Vagina (tissue), 2 donors: ENCODE data around the gene NFIX.
A peak's percentile ranks its signal among the peaks of the same experiment; 100 is the strongest.

Source experiments
- CTCF ChIP-seq, 3 experiments: fragments of 450-650 bp in 2 of 3; fragments of 200-600 bp in 1 of 3; sonication (generic) in 1 of 3; IDR thresholded peaks; one replicate each; pipeline ENCODE4 v1.5.1; 2017 to 2019; ENCODE audit warnings: antibody characterized with exemption in 3 of 3, mild to moderate bottlenecking in 2 of 3, moderate library complexity in 2 of 3
- POLR2AphosphoS5 ChIP-seq, 2 donors: sonication (generic); formaldehyde crosslinking; IDR thresholded peaks; one replicate each; pipeline ENCODE4 v1.9.0; 2017; ENCODE audit warnings: antibody characterized with exemption in 2 of 2, mild to moderate bottlenecking in 2 of 2, low read depth in 1 of 2; ENCODE audit not compliant: insufficient read depth in 1 of 2

GRCh38 chr19:13094106-13094504 lies 98.8 kb downstream of the NFIX start:
- peak in 1 of 3 experiments; percentile 10 for TF ChIP-seq CTCF (IDR thresholded peaks at IDR 0.05)
- TF ChIP-seq POLR2AphosphoS5 (IDR thresholded peaks at IDR 0.05; ENCODE audit: insufficient read depth in 1 of 2, low read depth in 1 of 2) = no peak
